NCI-H2227 treated with DMSO at 0.1 percent for 48 hours (cell line): ENCODE measurements around the gene LRRC72.
A peak's percentile ranks its signal among the peaks of the same experiment; 100 is the strongest.
"Not testable (repeated sequence)": the region's sequence is repeated elsewhere in the genome, so short reads cannot be mapped to it uniquely, and the experiment has no call there.

Source experiments
- DNase-seq: peaks from one replicate; lab custom pipeline; 2025; lab: John Stamatoyannopoulos, UW

LRRC72 gene

DNA sequence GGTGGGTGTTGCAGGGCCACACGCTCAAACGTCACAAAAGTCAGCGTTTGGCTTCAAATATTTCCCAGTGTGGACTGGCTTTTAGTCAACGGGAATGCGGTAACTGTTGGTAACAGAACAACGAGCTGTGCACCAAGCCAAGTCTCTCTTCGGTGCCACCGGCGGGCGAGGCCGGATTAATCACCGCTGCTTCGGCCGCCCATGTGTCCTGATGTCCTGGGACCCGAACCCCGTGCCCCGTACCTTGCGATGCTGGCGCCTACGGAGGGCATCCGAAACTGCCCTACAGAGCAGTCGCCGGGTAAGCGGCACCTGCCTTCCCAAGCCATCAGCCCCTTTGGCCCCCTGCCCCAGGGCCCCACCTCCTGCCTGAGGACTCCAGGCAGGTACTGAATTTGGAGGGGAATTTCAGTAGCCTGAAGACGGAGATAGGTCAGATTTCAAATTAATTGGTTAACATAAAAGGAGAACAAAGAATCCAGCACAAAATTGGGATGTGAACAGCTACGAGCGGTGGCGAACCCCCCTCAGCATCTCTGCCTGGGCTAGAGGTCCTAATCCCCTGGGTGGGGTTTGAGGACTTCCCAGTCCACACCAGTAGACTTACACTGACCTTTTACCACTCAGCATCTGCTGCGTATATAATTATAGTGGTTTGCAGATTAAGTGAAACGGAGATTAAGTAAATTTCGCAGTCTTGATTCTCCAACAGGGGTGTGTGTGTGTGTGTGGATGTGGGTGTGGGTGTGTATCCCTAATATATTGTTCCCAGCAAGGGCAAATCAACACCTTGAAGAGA, at the start of gene LRRC72:
LRRC72 (plus strand) TSS at position 84 of the 799 bp plus-strand sequence; CDS start at position 212, 128 bp downstream.
- no peak for DNase-seq

DNA sequence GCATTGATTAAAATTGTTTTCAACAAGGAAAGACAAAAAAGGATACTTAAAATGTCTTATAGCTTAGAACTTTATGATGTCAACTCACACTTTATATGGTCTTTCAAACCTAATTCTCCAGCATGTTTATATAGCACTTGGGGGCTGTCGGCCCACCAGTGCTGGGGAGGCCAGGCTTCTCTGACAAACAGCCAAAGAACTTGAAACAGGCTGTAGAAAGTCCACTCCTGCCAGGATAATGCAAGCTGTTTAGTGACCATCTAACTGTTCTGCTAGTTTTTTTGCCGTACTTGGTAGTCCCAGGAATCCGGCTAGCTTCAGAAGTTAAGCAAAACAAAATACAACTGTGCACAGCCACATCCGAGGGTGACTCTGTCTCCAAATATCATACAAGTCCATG, 47.5 kb upstream of the LRRC72 start:
- DNase-seq, result no peak

DNA sequence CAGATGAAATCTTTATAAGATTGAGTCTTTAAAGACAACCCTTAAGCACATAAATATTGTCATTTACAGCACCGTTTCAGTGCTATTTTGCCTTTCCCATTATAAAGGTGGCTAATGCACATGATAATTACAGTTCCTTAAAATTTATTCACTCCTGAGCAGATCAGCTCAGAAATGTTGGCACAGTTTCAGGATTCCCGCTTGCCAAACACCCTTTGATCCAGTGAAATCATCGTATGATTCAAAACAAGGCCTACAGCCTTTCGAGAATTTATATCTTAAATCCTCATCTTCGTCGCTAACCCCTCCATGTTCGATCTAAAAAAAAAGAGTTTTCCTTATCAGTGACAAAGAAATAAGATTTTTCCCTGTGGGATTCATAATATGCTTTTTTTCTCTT, 47.0 kb upstream of the LRRC72 start:
- DNase-seq, result peak; percentile 49

DNA sequence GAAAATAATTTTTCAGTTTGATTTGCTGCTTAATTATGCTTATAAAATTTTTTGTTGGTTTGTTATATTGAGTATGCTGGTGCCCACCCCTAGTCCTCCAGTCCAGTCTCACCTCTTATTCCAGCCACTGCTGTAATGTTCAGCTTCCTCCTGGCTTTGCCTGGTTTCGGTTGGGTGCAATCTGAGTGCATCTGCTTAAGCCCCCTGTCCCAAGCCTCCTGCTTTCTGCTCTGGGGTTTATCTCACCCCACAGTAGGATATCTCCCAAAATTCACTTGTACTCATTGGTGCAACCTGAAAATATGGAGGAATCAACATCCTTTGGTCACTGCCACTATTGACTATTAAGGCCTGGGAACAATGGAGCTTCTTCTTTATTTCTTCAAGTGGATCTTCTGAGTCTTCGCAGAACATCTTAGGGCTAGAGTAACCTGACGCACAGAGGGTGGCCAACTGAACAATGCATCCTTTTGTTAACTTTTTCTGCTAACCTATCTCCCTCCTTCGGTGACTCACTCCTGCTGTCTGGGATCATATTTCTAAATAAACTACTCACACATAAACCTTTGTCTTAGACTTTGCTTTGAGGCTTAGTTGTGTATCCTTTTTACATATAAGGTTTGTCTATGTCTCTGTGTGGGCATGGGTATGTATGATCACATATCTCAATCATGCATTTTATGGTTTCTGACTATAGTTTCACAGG, 42.0 kb upstream of the LRRC72 start:
- no peak for DNase-seq

DNA sequence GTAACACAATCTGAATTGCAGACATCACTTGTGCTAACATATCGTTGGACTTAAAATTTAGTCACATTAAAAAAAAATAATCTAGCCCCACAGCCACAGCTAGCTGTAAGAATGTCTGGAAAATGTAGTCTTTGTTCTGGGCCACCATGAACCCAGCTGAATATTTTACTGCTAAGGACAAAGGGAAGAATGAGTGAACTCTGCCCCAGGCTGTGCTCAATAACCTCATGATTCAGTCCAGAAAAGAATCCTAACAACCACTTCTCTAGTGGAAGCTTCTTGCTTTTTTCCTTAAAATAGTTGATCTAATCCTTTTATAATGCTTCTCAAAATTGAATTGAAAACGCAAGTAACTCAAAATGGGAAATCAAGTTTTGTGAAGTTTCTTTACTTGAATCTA, 35.5 kb upstream of the LRRC72 start:
- no peak for DNase-seq

DNA sequence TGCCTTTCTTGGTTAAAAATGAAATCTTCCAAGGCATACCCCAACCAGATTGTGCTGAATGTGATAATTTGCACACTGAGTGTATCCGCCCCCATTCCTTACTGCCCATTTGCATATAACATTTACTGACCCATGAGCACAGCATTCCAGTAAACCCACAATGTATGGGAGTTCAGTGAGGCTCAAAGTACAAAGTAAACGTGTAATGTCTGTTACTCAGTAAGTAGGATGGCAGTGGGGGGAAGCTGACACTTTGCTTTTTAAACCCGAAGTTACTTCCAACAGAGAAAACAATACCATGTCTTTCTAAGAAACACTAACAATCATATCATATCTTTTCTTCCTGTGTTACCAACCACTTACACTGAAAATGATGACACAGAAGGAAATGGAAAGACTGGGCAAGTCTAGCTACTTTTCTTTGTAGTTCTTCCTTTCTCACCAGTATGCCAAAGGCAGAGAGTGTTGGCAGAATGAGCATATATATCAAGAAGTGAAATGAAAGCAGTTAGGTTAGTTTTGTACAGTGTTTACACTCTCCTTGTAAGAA, 34.0 kb upstream of the LRRC72 start:
- DNase-seq, result no peak

DNA sequence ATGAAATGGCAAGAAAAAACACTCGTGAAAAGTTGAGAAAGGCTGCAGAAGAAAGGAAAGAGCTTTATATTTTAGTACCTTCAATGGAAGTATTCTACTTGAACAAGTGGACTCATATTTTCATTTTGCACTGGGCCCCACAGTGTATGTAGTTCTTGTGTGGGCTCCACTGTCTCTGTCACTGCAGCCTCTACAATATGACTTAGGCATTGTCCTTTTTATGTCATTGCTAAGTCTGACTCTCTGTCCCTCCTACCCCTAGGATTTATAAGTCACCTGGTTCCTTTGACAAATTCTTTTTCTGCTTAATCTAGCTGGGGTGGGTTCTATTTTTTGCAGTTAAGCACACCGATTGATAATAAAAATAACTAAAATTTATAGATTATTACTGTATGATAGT, 33.4 kb upstream of the LRRC72 start:
- DNase-seq, result no peak

DNA sequence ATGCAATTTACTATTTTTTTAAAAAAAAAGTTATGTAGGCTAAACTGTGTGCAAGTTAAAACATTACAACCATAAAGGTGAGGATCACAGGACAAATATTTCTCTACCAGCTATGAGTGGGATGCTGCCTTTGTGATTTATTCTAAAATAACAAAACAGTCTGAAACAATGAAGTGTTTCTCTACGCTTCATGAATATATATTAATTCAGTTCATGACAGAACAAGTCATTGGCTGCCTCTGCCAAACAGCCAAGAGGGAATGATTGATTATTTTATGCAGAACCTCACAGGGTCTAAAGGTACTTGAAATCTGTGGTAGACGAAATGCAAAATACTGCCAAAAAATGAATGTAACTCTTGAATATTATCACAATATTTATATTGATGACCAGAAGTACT, 32.1 kb upstream of the LRRC72 start:
- no peak for DNase-seq

DNA sequence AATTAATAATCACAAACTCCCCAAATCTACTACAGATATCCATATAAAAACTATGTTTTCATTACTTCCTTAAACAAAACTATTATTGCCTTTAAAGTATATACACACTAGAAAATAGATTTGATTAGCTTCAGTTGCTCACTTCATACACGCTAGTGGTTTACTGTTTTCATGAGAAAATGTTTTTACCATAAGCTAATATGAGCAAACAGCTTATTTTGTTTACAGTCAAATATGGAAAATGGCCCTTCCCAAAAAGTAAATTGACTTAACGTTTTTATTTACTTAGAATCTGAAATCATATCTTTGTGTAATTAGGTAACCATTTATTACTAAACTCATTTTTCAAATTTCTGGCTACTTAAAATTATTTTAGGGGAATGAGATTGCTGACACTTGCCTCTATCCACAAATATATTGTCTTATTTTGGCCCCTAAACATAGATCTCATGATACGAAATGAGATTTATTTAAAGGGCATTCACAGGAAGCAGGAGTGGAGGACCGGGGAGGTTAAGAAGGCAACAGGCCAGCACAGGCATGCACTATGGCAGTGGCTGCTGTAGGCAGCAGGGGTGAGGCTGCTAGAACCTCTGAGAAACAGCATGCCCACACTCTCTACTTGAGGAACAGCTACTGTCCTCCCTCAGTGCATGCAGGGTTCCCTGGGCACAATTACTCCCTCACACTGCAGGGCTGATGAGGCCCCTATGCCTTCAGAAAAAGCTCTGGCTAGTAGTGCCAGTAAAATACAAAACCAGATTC, 31.5 kb upstream of the LRRC72 start:
- DNase-seq, result no peak

DNA sequence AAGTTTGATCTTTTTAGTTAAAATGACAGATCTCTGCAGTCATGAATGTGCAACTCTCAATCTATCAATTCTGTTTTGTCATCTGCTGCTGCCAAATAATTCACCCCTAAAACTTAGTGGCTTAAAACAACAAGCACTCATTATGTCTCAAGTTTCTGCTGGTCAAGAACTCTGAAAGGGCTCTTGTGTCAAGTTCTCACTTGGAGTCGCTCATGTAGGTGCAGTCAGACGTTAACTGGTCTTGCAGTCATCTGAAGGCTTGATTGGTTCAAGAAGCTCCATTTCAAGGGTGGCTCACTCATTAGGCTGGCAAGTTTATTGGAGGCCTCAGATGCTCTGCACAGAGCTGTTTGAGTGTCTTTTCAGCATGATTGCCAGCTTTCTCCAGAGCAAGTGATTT, 28.5 kb upstream of the LRRC72 start:
- DNase-seq, result no peak

DNA sequence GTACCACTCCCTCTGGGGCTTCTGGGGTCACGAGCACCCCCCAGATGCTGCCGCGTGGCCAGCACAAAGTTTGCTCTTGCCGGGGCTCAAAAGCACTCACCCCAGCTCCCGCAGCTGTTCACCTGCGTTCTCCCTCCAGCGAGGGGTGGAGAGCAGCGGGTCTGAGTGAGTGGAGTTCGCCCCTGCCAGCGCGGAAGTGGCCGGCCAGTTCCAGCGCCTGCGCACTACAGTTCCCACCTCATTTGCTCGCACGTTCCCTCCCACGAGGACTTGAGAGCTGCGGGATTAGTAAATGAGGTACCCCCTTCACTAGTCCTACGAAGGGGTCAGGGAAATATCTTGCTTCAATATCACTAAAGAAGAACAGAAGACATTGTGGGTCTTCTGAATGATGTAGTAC, 24.3 kb upstream of the LRRC72 start:
- no peak for DNase-seq

DNA sequence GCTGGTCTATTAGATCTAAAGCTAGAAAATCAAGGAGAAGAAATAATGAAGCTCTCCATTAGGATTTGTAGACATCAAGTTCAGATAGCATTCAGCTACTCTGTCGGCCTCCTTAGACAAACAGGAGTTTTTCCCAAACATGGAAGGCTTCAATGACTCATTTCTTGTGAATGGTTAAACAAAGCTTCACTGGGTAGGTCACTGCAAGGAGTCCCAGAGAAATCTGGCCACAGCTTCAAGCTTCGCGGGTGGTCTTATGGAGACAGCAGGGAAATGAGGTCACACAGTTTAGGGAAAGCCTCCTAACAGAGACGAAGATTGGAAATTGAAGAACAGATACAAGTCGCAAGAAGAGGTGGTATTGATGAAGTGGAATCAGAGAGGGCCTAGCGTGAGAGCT, 22.6 kb upstream of the LRRC72 start:
- DNase-seq, result no peak

DNA sequence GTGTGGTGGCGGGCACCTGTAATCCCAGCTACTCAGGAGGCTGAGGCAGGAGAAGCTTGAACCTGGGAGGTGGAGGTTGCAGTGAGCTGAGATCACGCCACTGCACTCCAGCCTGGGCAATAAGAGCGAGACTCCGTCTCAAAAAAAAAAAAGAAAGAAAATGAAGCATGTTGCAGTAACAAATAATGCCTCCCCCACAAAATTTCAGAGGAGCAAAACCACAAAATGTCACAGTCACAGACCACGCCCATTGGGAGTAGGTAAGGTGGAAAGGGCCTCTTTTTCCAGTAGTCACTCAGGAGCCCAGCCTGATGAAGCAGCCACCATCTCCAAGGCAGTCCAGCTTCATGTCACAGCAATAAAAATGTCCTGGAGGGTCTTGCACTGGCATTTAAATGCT, 20.2 kb upstream of the LRRC72 start:
- not testable (repeated sequence) for DNase-seq

DNA sequence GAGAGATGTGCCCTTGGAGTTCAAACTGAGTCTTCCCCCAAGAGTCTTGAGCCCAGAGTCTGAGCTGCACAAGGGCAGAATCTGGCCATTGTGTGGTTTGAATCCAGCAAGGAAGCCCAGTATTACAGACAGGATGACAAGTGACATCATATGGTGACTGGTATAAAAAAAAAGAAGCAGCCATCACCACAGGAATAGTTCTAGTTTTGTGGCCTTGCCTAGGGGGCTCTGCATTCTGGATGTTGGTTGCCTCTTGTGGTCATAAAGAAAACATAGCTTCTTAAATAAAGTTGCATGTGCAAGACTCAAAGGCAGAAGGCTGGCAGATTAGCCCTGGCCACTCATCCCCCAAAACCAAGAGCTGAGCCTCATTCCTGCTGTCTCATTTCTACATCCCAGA, 16.8 kb upstream of the LRRC72 start:
- no peak for DNase-seq

DNA sequence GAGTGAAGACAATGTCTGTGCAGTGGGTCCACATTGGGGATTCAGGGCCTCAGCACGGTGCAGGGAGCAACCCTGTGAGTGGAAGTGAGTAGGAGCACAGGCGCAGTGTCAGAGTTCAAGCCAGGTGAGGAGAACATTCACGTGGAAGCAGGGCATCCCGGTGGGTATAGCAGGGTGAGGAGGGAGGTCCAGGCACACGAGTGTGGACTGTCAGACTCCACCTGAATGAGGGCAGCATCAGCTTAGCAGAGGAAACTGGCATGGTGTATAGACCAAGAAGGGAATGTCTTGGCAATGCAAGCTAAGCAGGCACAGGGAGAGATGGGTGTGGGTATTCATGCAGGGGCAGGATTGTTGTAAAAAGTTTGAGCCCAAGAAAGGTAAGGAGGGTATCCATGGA, 15.3 kb upstream of the LRRC72 start:
- DNase-seq, result no peak

DNA sequence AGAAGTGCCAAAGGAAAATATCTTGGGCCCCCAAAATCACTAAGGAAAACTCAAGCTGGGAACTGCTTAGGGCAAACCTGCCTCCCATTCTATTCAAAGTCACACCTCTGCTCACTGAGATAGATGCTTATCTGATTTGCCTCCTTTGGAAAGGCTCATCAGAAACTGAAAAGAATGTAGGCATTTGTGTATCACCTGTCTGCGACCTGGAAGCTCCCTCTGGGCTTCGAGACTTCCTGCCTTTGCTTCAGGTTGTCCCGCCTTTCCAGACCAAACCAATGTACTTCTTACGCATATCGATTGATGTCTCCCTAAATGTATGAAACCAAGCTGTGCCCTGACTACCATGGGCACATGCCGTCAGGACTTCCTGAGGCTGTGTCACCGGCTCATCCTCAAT, 14.5 kb upstream of the LRRC72 start:
- no peak for DNase-seq

DNA sequence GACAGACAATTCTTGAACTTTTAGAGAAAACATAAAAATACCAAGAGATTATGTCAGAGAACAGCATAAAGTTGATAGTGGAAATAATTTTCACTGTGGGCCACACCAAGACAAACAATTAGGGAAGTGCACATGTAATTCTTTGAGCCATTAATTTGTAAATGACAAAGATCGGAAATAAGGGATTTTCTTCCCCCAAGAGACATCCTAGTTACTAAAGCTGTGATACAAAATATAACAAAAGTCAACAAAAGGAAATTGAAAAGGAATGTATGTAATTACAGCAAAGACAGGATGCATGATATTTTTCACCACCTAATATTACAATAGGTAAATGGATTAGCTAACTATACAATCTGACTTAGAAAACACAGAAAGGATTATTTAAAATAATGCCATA, 12.4 kb upstream of the LRRC72 start:
- DNase-seq, result no peak

DNA sequence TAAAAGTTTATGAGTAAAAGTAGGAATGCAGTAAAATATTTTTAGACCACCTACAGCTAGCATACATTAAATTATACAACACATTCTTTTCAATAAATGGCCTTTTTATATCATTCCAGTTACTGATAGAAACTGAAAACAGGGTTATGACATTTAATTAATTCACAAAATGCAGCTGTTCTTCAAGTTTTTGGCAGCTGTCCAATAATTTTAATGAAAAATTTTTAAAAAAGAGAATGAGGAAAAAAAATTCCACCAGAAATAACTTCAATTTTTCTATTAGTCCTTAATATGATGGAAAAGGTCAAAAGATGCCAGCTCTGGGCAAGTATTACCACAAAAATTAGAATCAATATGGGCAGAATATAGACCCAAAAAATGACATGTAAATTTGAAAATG, 11.9 kb upstream of the LRRC72 start:
- DNase-seq, result no peak

DNA sequence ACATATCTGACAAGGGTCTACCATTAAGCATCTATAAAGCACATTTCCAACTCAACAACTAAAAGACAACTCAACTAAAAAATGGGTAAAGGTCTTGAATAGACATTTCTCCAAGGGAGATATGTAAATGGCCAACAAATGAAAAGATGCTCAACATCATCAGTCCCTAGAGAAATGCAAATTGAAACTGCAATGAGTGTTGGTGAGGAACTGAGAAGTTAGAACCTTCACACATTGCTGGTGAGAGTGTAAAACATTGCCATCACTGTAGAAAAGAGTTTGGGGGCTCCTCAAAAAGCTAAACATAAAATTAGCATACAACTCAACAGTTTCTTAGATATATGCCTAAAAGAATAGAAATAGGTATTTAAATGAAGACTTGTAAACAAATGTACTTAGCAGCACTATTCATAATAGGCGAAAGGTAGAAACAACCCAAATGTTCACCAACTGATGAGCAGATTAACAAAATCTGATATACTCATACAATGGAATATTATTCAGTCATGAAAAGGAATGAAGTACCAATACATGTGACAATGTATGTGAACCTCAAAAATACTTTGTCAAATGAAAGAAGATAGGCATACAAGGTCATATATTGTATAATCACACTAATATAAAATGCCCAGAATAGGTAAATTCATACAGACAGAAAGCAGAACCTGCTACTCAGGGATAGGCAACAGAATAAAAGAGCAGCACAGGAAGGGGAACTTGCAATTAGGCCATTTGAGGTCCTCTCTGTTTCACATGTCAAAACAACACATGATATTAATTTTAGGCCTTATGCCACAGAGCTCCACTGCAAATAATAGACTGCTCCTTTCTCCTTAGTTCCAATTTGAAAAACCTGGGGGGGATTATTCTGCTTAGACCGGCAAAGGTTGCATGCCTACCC, 10.6 kb upstream of the LRRC72 start:
- DNase-seq, result no peak

DNA sequence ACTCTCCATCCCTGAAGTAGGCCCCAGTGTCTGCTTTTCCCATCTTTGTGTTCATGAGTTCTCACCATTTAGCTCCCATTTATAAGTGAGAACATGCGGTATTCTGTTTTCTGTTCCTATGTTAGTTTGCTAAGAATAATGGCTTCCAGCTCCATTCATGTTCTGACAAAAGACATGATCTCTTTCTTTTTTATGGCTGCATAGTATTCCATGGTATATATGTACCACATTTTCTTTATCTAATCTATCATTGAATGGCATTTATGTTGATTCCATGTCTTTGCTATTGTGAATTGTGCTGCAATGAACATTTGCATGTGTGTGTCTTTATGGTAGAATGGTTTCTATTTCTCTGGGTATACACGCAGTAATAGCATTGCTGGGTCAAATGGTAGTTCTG, 6.6 kb upstream of the LRRC72 start:
- not testable (repeated sequence) for DNase-seq

DNA sequence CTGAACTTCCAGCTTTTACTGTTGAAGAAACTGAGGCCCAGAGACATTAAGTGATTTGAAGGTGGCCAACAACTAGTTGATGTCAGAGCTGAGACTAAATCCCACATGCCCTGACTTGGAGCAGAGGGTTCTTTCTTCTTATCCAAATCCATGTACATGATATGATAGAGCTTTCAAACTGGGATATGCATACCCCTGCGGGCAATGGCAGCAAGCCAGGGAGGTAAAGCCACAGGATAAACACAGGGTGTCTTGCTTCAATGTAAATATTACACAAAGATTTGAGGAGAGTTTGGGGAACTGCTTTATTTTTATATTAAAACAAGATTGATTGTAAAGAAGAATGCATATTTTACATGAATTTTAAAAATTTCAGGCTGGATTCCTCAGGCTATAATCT, 2.3 kb upstream of the LRRC72 start:
- DNase-seq, result no peak

DNA sequence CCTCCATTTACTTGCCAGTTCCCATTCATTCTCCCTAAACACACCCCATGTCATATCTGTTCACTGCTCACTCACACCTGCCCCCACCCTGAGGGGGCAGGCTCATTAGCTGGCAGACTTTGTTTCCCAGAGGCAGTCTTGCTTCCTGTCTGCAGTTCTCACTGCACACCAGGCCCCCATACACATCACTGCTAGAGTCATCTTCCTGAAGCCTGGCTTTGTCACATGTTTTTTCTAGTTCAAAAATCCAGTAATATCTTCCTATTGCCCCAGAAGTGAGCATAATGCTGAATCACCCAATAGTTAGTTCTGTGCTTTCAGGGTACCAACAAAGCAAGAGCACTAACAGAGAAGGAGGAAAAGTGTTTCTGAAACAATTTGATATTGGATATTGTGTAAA, 1.9 kb downstream of the LRRC72 start:
- no peak for DNase-seq
